Gastroesophageal sphincter (tissue), 3 donors: ENCODE results near the gene HGFAC.

Source experiments
- EP300 ChIP-seq: sonication (generic); formaldehyde crosslinking; IDR thresholded peaks from one replicate; pipeline ENCODE4 v1.6.1; 2017; ENCODE audit warnings: antibody characterized with exemption, mild to moderate bottlenecking
- TF ChIP-seq, protein P1 (sequence below), 4 experiments: fragments of 200-600 bp in 2 of 4; fragments of 450-650 bp in 2 of 4; sonication (generic) in 1 of 4; IDR thresholded peaks; one replicate each; pipeline ENCODE4 v1.5.1; 2017 to 2019; ENCODE audit warnings: antibody characterized with exemption in 4 of 4, mild to moderate bottlenecking in 2 of 4, moderate library complexity in 2 of 4

DNA sequence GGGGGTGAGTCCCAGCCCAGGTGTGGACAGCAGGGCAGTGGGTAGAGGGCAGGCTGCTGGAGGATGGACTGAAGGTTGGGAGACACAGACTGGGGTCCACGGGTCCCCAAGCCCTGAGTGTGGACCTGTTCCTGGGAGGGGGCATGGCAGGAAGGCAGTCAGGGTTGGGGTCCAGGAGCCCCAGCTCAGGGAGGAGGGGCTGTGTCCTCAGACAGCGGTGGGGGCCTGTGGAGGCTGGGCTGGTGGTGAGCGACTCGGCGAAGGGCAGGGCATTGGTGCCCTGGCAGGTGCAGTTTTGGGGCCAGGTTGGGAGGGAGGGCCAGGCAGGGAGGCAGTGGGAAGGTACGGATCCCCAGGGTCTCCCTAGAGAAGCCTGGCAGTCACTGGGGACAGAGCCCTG is 55.3 kb downstream of the HGFAC start:
- no peak for TF ChIP-seq EP300
- TF ChIP-seq, protein P1, sequence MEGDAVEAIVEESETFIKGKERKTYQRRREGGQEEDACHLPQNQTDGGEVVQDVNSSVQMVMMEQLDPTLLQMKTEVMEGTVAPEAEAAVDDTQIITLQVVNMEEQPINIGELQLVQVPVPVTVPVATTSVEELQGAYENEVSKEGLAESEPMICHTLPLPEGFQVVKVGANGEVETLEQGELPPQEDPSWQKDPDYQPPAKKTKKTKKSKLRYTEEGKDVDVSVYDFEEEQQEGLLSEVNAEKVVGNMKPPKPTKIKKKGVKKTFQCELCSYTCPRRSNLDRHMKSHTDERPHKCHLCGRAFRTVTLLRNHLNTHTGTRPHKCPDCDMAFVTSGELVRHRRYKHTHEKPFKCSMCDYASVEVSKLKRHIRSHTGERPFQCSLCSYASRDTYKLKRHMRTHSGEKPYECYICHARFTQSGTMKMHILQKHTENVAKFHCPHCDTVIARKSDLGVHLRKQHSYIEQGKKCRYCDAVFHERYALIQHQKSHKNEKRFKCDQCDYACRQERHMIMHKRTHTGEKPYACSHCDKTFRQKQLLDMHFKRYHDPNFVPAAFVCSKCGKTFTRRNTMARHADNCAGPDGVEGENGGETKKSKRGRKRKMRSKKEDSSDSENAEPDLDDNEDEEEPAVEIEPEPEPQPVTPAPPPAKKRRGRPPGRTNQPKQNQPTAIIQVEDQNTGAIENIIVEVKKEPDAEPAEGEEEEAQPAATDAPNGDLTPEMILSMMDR (IDR thresholded peaks at IDR 0.05) = no peak
